ENCODE data around the gene ZBTB2. TPM values are rescaled to one million over a fixed set of nuclear protein-coding genes. Genes with fewer than 3 reads are reported as not detected.
"Not testable (repeated sequence)": the region's sequence is repeated elsewhere in the genome, so short reads cannot be mapped to it uniquely, and the experiment has no call there.

ZBTB2 gene
- total and polyA plus RNA-seq, 5 donors, result 4.6 to 7.0 (median 6.3) TPM

- DNase-seq, result no peak
- Histone ChIP-seq H3K27me3 (ENCODE audit: control insufficient read depth, insufficient read depth) (no peaks in the 10 kb centered on the region), H3K27ac (ENCODE audit: low read length) (no peak overlapping the region), H3K9me3 (ENCODE audit: control insufficient read depth, low read length) (no peaks in the 10 kb centered on the region), H3K4me3 (ENCODE audit: low read length) (no peak overlapping the region), H3K4me1 (ENCODE audit: control insufficient read depth, insufficient read depth, low read length) (peaks cover 2% of the 10 kb centered on the region)
- intact Hi-C loops (cut with DNase I), result no loop called here
- no peak for ATAC-seq
- 97% methylated on average over 20 of the region's 20 CpGs for WGBS
These were observed 40.8 kb downstream of the ZBTB2 start for GRCh38 chr6:151350442-151351145.

- Histone ChIP-seq H3K27ac (ENCODE audit: low read length) (no peak overlapping the region), H3K4me3 (ENCODE audit: low read length) (no peak overlapping the region), H3K4me1 (ENCODE audit: control insufficient read depth, insufficient read depth, low read length) (peaks cover 2% of the 10 kb centered on the region), H3K27me3 (ENCODE audit: control insufficient read depth, insufficient read depth) (no peaks in the 10 kb centered on the region), H3K9me3 (ENCODE audit: control insufficient read depth, low read length) (no peaks in the 10 kb centered on the region)
- intact Hi-C loops (cut with DNase I), result no loop called here
- WGBS, result 93% methylated on average over 19 of the region's 19 CpGs
- ATAC-seq (no peak), DNase-seq (no peak)
These were observed 41.6 kb downstream of the ZBTB2 start for GRCh38 chr6:151349651-151350270.

- intact Hi-C loops (cut with DNase I); H3K27me3 ChIP-seq (ENCODE audit: control insufficient read depth, insufficient read depth); DNase-seq; H3K4me1 ChIP-seq (ENCODE audit: control insufficient read depth, insufficient read depth, low read length); H3K9me3 ChIP-seq (ENCODE audit: control insufficient read depth, low read length); H3K27ac ChIP-seq (ENCODE audit: low read length); H3K4me3 ChIP-seq (ENCODE audit: low read length); ATAC-seq: not testable (repeated sequence)
- WGBS, result 92% methylated on average over 10 of the region's 10 CpGs
These were observed 48.6 kb downstream of the ZBTB2 start for GRCh38 chr6:151342750-151343149.

GRCh38 chr6:151341476-151342195 lies 49.7 kb downstream of the ZBTB2 start:
- DNase-seq (peak in 1 of 3 donors; percentile 56), ATAC-seq (peak; percentile 16 to 38)
- no peaks in the 10 kb centered on the region for H3K4me1 ChIP-seq (ENCODE audit: control insufficient read depth, insufficient read depth, low read length)
- no peak overlapping the region for H3K27ac ChIP-seq (ENCODE audit: low read length)
- no peaks in the 10 kb centered on the region for H3K27me3 ChIP-seq (ENCODE audit: control insufficient read depth, insufficient read depth)
- 96% methylated on average over 52 of the region's 52 CpGs for WGBS
- H3K4me3 ChIP-seq (ENCODE audit: low read length), result no peak overlapping the region
- intact Hi-C loops (cut with DNase I), result no loop called here
- no peaks in the 10 kb centered on the region for H3K9me3 ChIP-seq (ENCODE audit: control insufficient read depth, low read length)

GRCh38 chr6:151340219-151340978 lies 51.0 kb downstream of the ZBTB2 start:
- 80% methylated on average over 15 of the region's 15 CpGs for WGBS
- Histone ChIP-seq H3K4me3 (ENCODE audit: low read length) (no peak overlapping the region), H3K27ac (ENCODE audit: low read length) (no peak overlapping the region), H3K27me3 (ENCODE audit: control insufficient read depth, insufficient read depth) (no peaks in the 10 kb centered on the region), H3K9me3 (ENCODE audit: control insufficient read depth, low read length) (no peaks in the 10 kb centered on the region), H3K4me1 (ENCODE audit: control insufficient read depth, insufficient read depth, low read length) (no peaks in the 10 kb centered on the region)
- intact Hi-C loops (cut with DNase I), result no loop called here
- DNase-seq (no peak), ATAC-seq (no peak)

- Histone ChIP-seq H3K9me3 (ENCODE audit: control insufficient read depth, low read length) (no peaks in the 10 kb centered on the region), H3K27ac (ENCODE audit: low read length) (no peak overlapping the region), H3K4me1 (ENCODE audit: control insufficient read depth, insufficient read depth, low read length) (no peaks in the 10 kb centered on the region), H3K4me3 (ENCODE audit: low read length) (no peak overlapping the region), H3K27me3 (ENCODE audit: control insufficient read depth, insufficient read depth) (no peaks in the 10 kb centered on the region)
- intact Hi-C loops (cut with DNase I), result loop anchor here in 2 of 4 donors (5.0 kb wide), 1 partner anchor 447 kb away; no protein-coding TSS in a partner anchor
- no peak for ATAC-seq
- DNase-seq, result no peak
- 72% methylated on average over 4 of the region's 4 CpGs for WGBS
These were observed 52.0 kb downstream of the ZBTB2 start for GRCh38 chr6:151339369-151339768.

- intact Hi-C loops (cut with DNase I), result loop anchor here in 2 of 4 donors (5.0 kb wide), 1 partner anchor 446 kb away; no protein-coding TSS in a partner anchor
- H3K27ac ChIP-seq (ENCODE audit: low read length), result no peak overlapping the region
- no peaks in the 10 kb centered on the region for H3K27me3 ChIP-seq (ENCODE audit: control insufficient read depth, insufficient read depth)
- ATAC-seq (no peak), DNase-seq (no peak)
- H3K4me1 ChIP-seq (ENCODE audit: control insufficient read depth, insufficient read depth, low read length), result no peaks in the 10 kb centered on the region
- 83% methylated on average over 11 of the region's 11 CpGs for WGBS
- no peaks in the 10 kb centered on the region for H3K9me3 ChIP-seq (ENCODE audit: control insufficient read depth, low read length)
- no peak overlapping the region for H3K4me3 ChIP-seq (ENCODE audit: low read length)
These were observed 52.6 kb downstream of the ZBTB2 start for GRCh38 chr6:151338651-151339200.

GRCh38 chr6:151335930-151336329 lies 55.4 kb downstream of the ZBTB2 start:
- Histone ChIP-seq H3K9me3 (ENCODE audit: control insufficient read depth, low read length) (no peaks in the 10 kb centered on the region), H3K4me1 (ENCODE audit: control insufficient read depth, insufficient read depth, low read length) (no peaks in the 10 kb centered on the region), H3K27ac (ENCODE audit: low read length) (no peak overlapping the region), H3K27me3 (ENCODE audit: control insufficient read depth, insufficient read depth) (no peaks in the 10 kb centered on the region), H3K4me3 (ENCODE audit: low read length) (no peak overlapping the region)
- intact Hi-C loops (cut with DNase I), result loop anchor here in 3 of 4 donors (2.0 to 5.0 kb wide), 2 partner anchors 443 to 444 kb away; no protein-coding TSS in a partner anchor
- no peak for ATAC-seq
- no peak for DNase-seq

- ATAC-seq, result no peak
- Histone ChIP-seq H3K4me3 (ENCODE audit: low read length) (no peak overlapping the region), H3K4me1 (ENCODE audit: control insufficient read depth, insufficient read depth, low read length) (peaks cover 4% of the 10 kb centered on the region), H3K27ac (ENCODE audit: low read length) (no peak overlapping the region), H3K9me3 (ENCODE audit: control insufficient read depth, low read length) (no peaks in the 10 kb centered on the region), H3K27me3 (ENCODE audit: control insufficient read depth, insufficient read depth) (no peaks in the 10 kb centered on the region)
- intact Hi-C loops (cut with DNase I), result loop anchor here in 1 of 4 donors (5.0 kb wide), 1 partner anchor 318 kb away; no protein-coding TSS in a partner anchor
- DNase-seq, result no peak
- 59% methylated on average over 6 of the region's 6 CpGs for WGBS
These were observed 61.1 kb downstream of the ZBTB2 start for GRCh38 chr6:151330130-151330696.

GRCh38 chr6:151327101-151327500 lies 64.3 kb downstream of the ZBTB2 start:
- peaks cover 8% of the 10 kb centered on the region for H3K4me1 ChIP-seq (ENCODE audit: control insufficient read depth, insufficient read depth, low read length)
- ATAC-seq (no peak), DNase-seq (no peak)
- no peak overlapping the region for H3K27ac ChIP-seq (ENCODE audit: low read length)
- H3K4me3 ChIP-seq (ENCODE audit: low read length), result no peak overlapping the region
- H3K9me3 ChIP-seq (ENCODE audit: control insufficient read depth, low read length), result no peaks in the 10 kb centered on the region
- intact Hi-C loops (cut with DNase I), result loop anchor here in 1 of 4 donors (10.0 kb wide), 1 partner anchor 82 kb away; no protein-coding TSS in a partner anchor
- no peaks in the 10 kb centered on the region for H3K27me3 ChIP-seq (ENCODE audit: control insufficient read depth, insufficient read depth)
- WGBS, result 63% methylated on average over 4 of the region's 4 CpGs
